ENCODE measurements around the gene SDK1.
A peak's percentile ranks its signal among the peaks of the same experiment; 100 is the strongest.

The SDK1 gene

GRCh38 chr7:3482147-3482921, 181.3 kb downstream of the SDK1 start:
- H3K4me2 ChIP-seq (ENCODE audit: insufficient read depth, low read length) = no peak overlapping the region
- H3K4me1 ChIP-seq (ENCODE audit: insufficient read depth, low read length) = no peaks in the 10 kb centered on the region
- H3K9ac ChIP-seq (ENCODE audit: low read depth, low read length) = no peak overlapping the region
- no peaks in the 10 kb centered on the region for H4K20me1 ChIP-seq (ENCODE audit: insufficient read depth, low read length)
- H3K79me2 ChIP-seq (ENCODE audit: insufficient read depth, low read length) = no peaks in the 10 kb centered on the region
- ATAC-seq (ENCODE audit: insufficient read depth, low read depth) (no peak), DNase-seq (no peak)
- peaks cover 18% of the 10 kb centered on the region for H3K27me3 ChIP-seq (ENCODE audit: insufficient read depth, low read length, poor library complexity)
- no peaks in the 10 kb centered on the region for H3K36me3 ChIP-seq (ENCODE audit: insufficient read depth, low read length)
- H3K27ac ChIP-seq (ENCODE audit: low read length) = no peak overlapping the region
- H3K4me3 ChIP-seq (ENCODE audit: low read depth in 1 of 2, low read length in 2 of 2) = no peak overlapping the region
- peak; percentile 49 for TF ChIP-seq CTCF (IDR thresholded peaks at IDR 0.05; ENCODE audit: borderline replicate concordance, extremely low read depth, low read length, poor library complexity, severe bottlenecking)
- TF ChIP-seq EZH2 (IDR thresholded peaks at IDR 0.05; ENCODE audit: borderline replicate concordance, low read depth, low read length, severe bottlenecking) = no peak
- no peaks in the 10 kb centered on the region for H3K9me3 ChIP-seq (ENCODE audit: insufficient read depth, low read length, severe bottlenecking)
- no peak overlapping the region for H2AFZ ChIP-seq (ENCODE audit: low read depth, low read length)

- Histone ChIP-seq H3K36me3 (ENCODE audit: insufficient read depth, low read length) (no peaks in the 10 kb centered on the region), H3K4me2 (ENCODE audit: insufficient read depth, low read length) (no peak overlapping the region), H4K20me1 (ENCODE audit: insufficient read depth, low read length) (no peaks in the 10 kb centered on the region), H3K9ac (ENCODE audit: low read depth, low read length) (no peak overlapping the region), H3K79me2 (ENCODE audit: insufficient read depth, low read length) (no peaks in the 10 kb centered on the region), H3K9me3 (ENCODE audit: insufficient read depth, low read length, severe bottlenecking) (no peaks in the 10 kb centered on the region), H2AFZ (ENCODE audit: low read depth, low read length) (no peak overlapping the region), H3K27me3 (ENCODE audit: insufficient read depth, low read length, poor library complexity) (peaks cover 18% of the 10 kb centered on the region), H3K4me1 (ENCODE audit: insufficient read depth, low read length) (no peaks in the 10 kb centered on the region), H3K4me3 (ENCODE audit: low read depth in 1 of 2, low read length in 2 of 2) (no peak overlapping the region), H3K27ac (ENCODE audit: low read length) (no peak overlapping the region)
- TF ChIP-seq CTCF (IDR thresholded peaks at IDR 0.05; ENCODE audit: borderline replicate concordance, extremely low read depth, low read length, poor library complexity, severe bottlenecking) (no peak), EZH2 (IDR thresholded peaks at IDR 0.05; ENCODE audit: borderline replicate concordance, low read depth, low read length, severe bottlenecking) (no peak)
- DNase-seq (no peak), ATAC-seq (ENCODE audit: insufficient read depth, low read depth) (no peak)
These were observed 185.8 kb downstream of the SDK1 start for GRCh38 chr7:3486841-3487240.

- DNase-seq = no peak
- Histone ChIP-seq H3K27ac (ENCODE audit: low read length) (no peak overlapping the region), H3K4me1 (ENCODE audit: insufficient read depth, low read length) (no peaks in the 10 kb centered on the region), H3K79me2 (ENCODE audit: insufficient read depth, low read length) (no peaks in the 10 kb centered on the region), H4K20me1 (ENCODE audit: insufficient read depth, low read length) (no peaks in the 10 kb centered on the region), H3K4me2 (ENCODE audit: insufficient read depth, low read length) (no peak overlapping the region), H3K4me3 (ENCODE audit: low read depth in 1 of 2, low read length in 2 of 2) (no peak overlapping the region), H3K27me3 (ENCODE audit: insufficient read depth, low read length, poor library complexity) (peaks cover 18% of the 10 kb centered on the region), H3K36me3 (ENCODE audit: insufficient read depth, low read length) (no peaks in the 10 kb centered on the region), H2AFZ (ENCODE audit: low read depth, low read length) (no peak overlapping the region), H3K9ac (ENCODE audit: low read depth, low read length) (no peak overlapping the region), H3K9me3 (ENCODE audit: insufficient read depth, low read length, severe bottlenecking) (no peaks in the 10 kb centered on the region)
- ATAC-seq (ENCODE audit: insufficient read depth, low read depth) = no peak
- no peak for TF ChIP-seq CTCF (IDR thresholded peaks at IDR 0.05; ENCODE audit: borderline replicate concordance, extremely low read depth, low read length, poor library complexity, severe bottlenecking)
- TF ChIP-seq EZH2 (IDR thresholded peaks at IDR 0.05; ENCODE audit: borderline replicate concordance, low read depth, low read length, severe bottlenecking) = no peak
These were observed 187.8 kb downstream of the SDK1 start for GRCh38 chr7:3488829-3489228.
